Activated CD4-positive, alpha-beta T cell treated with anti-CD3 and anti-CD28 coated beads for 48 hours (primary cell): ENCODE data around the gene NFATC2.
"Not testable (repeated sequence)": the region's sequence is repeated elsewhere in the genome, so short reads cannot be mapped to it uniquely, and the experiment has no call there.

Experiments
- DNase-seq: peaks from one replicate; pipeline ENCODE4 v3.0.0-alpha.2; 2020

The NFATC2 gene

DNA sequence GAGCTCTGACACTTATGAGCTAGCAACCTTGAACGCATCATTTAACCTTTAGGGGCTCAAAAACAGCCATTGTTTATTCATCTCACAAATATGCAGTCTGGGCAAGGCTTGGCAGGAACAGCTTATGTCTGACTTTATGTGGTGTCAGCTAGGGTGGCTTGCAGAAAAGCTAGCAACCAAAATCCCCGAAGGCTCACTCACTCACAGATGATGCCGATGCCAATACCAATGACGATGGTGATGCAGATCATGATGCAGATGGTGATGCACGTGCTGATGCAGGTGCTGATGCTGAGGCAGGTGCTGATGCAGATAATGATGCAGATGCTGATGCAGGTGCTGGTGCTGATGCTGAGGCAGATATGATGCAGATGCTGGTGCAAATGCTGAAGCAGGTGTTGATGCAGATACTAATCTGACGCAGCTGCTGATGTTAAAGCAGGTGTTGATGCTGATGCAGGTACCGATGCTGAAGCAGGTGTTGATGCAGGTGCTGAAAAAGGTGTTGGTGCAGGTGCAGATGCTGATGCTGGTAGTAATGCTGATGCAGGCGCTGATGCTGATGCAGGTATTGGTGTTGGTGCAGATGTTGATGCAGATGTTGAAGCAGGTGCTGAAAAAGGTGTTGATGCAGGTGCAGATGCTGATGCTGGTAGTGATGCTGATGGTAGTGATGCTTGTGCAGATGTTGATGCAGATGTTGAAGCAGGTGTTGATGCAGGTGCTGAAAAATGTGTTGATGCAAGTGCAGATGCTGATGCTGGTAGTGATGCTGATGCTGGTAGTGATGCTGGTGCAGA, 195.6 kb downstream of the NFATC2 start:
- DNase-seq = no peak

DNA sequence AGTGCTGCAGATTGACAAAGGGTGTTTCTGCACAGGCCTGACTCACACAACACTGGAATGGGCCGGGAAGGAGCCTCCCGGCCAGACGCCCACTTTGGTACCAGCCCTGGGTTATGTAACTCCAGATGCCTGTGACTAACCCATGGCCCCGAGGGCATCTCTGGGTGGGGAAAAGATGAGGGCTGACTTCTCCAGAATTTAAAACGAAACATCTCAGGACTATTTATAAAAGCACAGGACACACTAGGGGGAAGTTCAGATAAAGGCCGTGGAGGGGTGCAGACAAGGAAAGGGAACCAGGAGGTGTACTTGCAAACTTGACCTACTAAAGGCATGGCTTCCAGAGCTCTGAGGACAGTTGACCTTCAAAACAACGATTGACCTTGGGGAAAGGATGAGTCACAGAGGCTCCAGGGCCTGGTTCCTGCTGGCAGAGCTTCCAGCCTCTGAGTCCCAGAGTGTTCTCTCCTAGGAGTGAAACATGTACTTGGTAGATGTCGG, 196.9 kb downstream of the NFATC2 start:
- DNase-seq = no peak

DNA sequence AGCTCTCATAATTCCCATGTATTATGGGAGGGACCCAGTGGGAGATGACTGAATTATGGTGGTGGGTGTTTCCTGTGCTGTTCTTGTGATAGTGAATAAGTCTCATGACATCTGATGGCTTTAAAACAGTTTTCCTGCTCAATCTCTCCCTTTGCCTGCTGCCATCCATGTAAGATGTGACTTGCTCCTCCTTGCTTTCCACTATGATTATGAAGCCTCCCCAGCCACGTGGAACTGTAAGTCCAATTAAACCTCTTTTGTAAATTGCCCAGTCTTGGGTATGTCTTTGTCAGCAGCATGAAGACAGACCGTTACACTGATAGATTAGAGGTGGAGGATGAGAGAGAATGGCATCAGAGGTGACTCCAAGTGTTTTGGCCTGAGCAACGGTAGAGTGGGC, 198.7 kb downstream of the NFATC2 start:
- not testable (repeated sequence) for DNase-seq

DNA sequence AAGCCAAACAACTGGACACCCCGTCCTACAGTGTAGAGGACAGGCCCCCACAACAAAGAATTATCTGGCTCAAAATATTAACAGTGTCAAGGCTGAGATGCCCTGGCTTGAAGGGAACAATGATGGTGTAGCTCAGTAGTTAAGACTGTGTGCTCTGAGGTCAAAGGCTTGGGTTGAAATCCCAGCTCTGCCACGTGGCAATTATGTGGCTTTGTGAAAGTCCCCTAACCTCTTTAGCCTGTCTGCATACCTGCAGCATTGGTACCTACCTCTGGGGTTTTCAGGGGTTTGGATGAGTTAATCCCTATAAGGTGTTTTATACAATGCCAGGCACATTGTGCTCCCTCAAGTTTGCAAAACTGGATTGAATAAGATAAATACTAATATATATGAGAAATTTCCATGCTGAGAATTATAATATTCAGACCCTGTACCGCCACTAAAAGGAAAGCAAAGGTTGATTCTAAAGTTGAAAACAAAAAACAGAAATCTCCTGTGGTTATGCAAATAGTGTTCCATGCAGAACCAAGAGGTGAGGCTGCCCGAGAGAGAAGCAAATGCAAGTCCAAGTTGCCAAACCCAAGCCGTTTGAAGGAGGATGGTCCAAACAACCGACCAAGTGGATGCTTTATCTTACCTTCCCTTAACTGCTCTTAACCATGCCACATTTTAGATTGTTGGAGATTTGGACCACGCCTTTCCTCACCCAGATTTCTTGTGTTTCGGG, 199.8 kb downstream of the NFATC2 start:
- no peak for DNase-seq

DNA sequence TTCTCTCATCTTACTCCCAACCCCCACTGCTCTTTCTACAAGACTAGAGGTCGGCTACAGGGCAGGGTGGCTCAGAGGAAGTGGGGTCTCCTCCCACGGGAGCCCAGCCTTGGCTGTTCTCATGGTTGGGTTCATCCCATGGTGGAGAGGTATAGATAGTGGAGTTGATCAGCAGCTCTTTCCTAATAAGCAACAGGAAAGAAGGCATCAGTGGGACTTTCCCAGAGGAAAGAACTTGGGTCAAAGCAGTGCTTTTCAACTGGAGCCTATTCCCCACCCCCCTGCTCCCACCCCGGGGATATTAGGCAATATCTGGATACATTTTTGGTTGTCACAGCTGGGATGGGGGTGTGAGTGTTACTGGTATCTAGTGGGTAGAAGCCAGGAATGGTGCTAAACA, 200.9 kb downstream of the NFATC2 start:
- DNase-seq = no peak

DNA sequence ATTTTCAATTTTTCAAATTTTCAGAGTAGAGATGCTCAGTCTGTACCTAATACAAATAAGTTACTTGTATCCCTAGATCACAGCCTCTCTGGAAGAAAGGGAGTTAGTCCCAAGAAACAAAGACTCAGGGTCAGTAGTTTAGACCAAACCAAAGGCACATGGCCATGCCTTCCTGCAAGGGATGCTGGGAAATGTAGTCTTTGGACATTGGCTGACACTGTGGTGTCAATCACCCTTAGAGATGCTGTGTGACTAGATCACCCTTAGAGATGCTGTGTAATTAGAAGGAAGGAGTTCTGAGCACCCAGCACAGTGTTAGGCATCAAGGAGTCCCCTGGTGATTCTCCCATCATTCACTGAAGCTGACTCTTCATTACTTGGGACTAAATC, 202.1 kb downstream of the NFATC2 start:
- DNase-seq = no peak

DNA sequence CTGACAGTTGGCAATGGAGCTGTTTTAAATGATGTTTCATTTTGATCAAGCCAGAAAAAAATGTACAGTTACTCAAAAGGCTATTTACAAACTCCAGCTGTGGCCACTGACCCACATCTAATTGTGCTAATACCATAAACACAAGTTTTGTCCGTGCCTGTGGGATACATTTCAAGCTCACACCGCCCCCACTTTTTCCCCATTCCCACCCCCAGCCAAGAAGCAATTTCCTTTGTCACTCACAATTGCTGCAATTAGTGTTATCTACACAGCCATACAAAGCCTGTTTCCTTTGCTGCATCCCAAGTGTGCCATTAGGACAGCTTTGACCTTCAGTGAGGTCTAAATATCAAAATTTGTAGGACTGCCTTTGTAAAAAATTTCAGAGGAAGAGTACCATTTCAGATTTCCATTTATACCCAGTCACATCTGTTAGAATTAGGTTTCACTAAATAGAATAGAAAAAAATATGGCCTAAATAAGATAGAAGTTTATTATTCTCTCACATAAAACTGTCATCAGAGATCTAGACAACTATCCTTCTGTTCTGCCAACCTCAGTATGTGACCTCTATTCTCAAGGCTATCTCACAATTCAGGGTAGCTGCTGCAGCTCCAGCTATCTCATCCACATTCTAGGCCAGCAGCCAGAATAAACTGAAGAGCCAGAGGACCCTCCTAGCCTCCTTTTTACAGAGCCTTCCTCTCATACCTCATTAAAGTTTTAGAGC, 202.6 kb downstream of the NFATC2 start:
- DNase-seq = no peak

DNA sequence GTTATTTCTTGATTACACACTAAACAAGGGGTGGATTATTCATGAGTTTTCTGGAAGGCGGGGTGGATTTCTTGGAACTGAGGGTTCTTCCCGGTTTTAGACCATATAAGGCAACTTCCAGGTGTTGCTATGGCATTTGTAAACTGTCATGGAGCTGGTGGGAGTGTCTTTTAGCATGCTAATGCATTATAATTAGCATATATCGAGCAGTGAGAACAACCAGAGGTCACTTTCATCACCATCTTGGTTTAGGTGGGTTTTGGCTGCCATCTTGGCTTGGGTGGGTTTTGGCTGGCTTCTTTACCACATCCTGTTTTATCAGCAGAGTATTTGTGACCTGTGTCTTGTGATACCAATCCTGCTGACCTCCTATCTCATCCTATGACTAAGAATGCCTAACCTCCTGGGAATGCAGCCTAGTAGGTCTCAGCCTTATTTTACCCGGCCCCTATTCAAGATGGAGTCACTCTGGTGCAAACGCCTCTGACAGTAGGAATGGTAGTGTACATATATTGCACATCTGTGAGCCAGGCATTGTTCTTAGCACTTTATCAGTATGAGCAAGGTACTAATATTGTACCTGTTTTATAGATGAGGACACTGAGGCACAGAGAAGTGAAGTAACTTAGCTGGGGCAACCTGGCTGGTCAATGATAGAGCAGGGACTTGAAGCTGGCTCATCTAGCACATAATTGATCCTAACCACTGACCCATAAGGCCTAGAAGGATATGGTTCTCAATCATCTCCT, 203.7 kb downstream of the NFATC2 start:
- no peak for DNase-seq

DNA sequence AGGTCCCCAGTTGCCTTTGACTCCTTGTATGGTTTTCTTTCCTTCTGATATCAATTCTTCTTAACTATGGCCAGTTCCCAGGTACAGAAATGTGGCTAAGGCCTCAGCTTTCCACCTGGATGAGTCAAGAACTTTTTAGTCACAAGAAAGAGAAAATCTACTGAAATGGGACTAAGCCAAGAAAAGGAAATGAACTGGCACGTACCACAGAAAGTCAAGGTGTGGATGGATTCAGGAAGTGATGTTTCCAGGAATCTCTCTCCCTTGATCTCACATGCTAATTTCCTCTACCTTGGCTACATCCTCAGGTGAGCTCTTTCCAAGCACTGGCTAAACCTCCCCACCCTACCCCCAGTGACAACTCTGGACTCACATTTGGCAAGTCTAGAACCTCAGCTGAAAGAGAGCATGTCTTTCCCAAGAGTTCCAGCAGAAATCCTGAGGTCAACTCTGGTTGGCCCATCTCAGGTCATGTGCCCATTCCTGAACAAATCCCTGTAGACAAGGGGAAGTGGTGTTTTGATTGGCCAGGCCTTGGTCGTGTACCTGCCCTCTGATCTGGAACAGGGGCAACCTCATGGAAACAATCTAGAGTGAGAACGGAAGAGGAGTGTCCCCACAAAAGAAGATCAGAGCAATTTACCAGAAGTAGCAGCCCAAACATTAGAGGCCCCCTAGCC, 205.3 kb downstream of the NFATC2 start:
- no peak for DNase-seq
